ENCODE data around the gene ZMYM3.

- no peak for TF ChIP-seq CTCF (conservative IDR thresholded peaks at IDR 0.05; ENCODE audit: low read depth, low read length)
- TF ChIP-seq EZH2 (IDR thresholded peaks at IDR 0.05; ENCODE audit: borderline replicate concordance, low read depth, low read length, poor library complexity, severe bottlenecking) = no peak
Observed at GRCh38 chrX:71252221-71252620, 1.7 kb downstream of the ZMYM3 start.
